B cell (primary cell): ENCODE results near the gene JCAD. TPM values are rescaled to one million over a fixed set of nuclear protein-coding genes. Genes with fewer than 3 reads are reported as not detected.
"Not testable (repeated sequence)": the region's sequence is repeated elsewhere in the genome, so short reads cannot be mapped to it uniquely, and the experiment has no call there.

Experiments
- ATAC-seq: fragments of 200-7000 bp; cut with Tn5 transposase; one replicate; pipeline ENCODE4 v1.10.0; 2021; ENCODE audit warnings: low read depth, mild to moderate bottlenecking, moderate number of reproducible peaks, moderate library complexity
- CTCF ChIA-PET: fragments of 350-600 bp; sonication (Branson Sonifier 250); formaldehyde crosslinking; loops from one replicate; lab custom pipeline; 2021; ENCODE audit warnings: antibody characterized with exemption, inconsistent platforms; lab: Charles Lee
- POLR2A ChIA-PET: fragments of 350-600 bp; sonication (Branson Sonifier 250); formaldehyde crosslinking; loops from one replicate; lab custom pipeline; 2021; ENCODE audit warnings: antibody characterized with exemption; lab: Charles Lee
- DNase-seq: peaks from one replicate; pipeline ENCODE4 v3.0.0; 2013
- H2AFZ ChIP-seq: 2 replicates; pipeline ENCODE4 v1.6.1; 2012; ENCODE audit warnings: mild to moderate bottlenecking, low read depth, low read length; ENCODE audit not compliant: insufficient read depth, poor library complexity, severe bottlenecking
- H3K27ac ChIP-seq, 2 donors: 1 replicate in 1 of 2; 2 replicates in 1 of 2; pipeline ENCODE4 v1.5.1; 2012 to 2013; ENCODE audit warnings: low read length in 2 of 2, mild to moderate bottlenecking in 2 of 2, moderate library complexity in 1 of 2
- H3K27me3 ChIP-seq, 4 experiments: fragments of 200-600 bp in 1 of 4; sonication (generic) in 1 of 4; replicated peaks in 1 of 4; 1 replicate in 2 of 4; 2 replicates in 2 of 4; pipeline versions ENCODE4 v1.6.1 to v1.7.0; 2013 to 2016; ENCODE audit warnings: low read length in 3 of 4, mild to moderate bottlenecking in 2 of 4, mixed read lengths in 1 of 4, moderate library complexity in 1 of 4; ENCODE audit not compliant: insufficient read depth in 4 of 4, control insufficient read depth in 3 of 4; ENCODE audit errors: control extremely low read depth in 1 of 4
- H3K36me3 ChIP-seq, 2 experiments: replicated peaks in 1 of 2; 1 replicate in 1 of 2; 2 replicates in 1 of 2; pipeline versions ENCODE4 v1.6.1 to v1.7.1; 2013; ENCODE audit warnings: low read length in 1 of 2; ENCODE audit not compliant: insufficient read depth in 2 of 2, control insufficient read depth in 1 of 2; ENCODE audit errors: control extremely low read depth in 1 of 2, extremely low read depth in 1 of 2
- H3K4me1 ChIP-seq, 2 donors: fragments of 200-600 bp in 1 of 2; sonication (generic) in 1 of 2; 1 replicate in 1 of 2; 2 replicates in 1 of 2; pipeline versions ENCODE4 v1.5.1 to v1.6.1; 2013 to 2017; ENCODE audit warnings: low read length in 2 of 2; ENCODE audit not compliant: control insufficient read depth in 2 of 2, insufficient read depth in 2 of 2
- H3K4me2 ChIP-seq: replicated peaks from 2 replicates; pipeline ENCODE3; 2012; ENCODE audit warnings: mild to moderate bottlenecking, low read depth, low read length; ENCODE audit not compliant: poor library complexity, severe bottlenecking
- H3K4me3 ChIP-seq, 5 experiments: fragments of 200-600 bp in 1 of 5; sonication (generic) in 1 of 5; 1 replicate in 3 of 5; 2 replicates in 2 of 5; pipeline versions ENCODE4 v1.5.1 to v1.7.0; 2011 to 2016; ENCODE audit warnings: low read length in 4 of 5, mild to moderate bottlenecking in 4 of 5, low read depth in 2 of 5, control low read depth in 1 of 5, moderate library complexity in 1 of 5; ENCODE audit not compliant: insufficient read depth in 1 of 5; ENCODE audit errors: control extremely low read depth in 1 of 5, extremely low read depth in 1 of 5
- H3K79me2 ChIP-seq: fragments of 200-600 bp; sonication (generic); one replicate; pipeline ENCODE4 v1.6.0; 2016; ENCODE audit warnings: low read length; ENCODE audit not compliant: control insufficient read depth, insufficient read depth
- H3K9ac ChIP-seq: fragments of 200-600 bp; sonication (generic); 2 replicates; pipeline ENCODE4 v1.6.1; 2017; ENCODE audit warnings: mild to moderate bottlenecking, low read length, moderate library complexity
- H3K9me3 ChIP-seq, 3 donors: one replicate each; pipeline versions ENCODE4 v1.6.1 to v1.7.1; 2013; ENCODE audit warnings: low read length in 2 of 3; ENCODE audit not compliant: control insufficient read depth in 2 of 3, insufficient read depth in 1 of 3; ENCODE audit errors: control extremely low read depth in 1 of 3
- H4K20me1 ChIP-seq: 2 replicates; pipeline ENCODE4 v1.6.0; 2012; ENCODE audit warnings: mild to moderate bottlenecking, low read length; ENCODE audit not compliant: insufficient read depth, control insufficient read depth, poor library complexity, severe bottlenecking
- H3K27ac Mint-ChIP-seq: one replicate; pipeline ENCODE4 v1.8.0; 2021; ENCODE audit warnings: mixed read lengths
- H3K27me3 Mint-ChIP-seq: one replicate; pipeline ENCODE4 v1.8.0; 2021; ENCODE audit warnings: mixed read lengths
- H3K4me1 Mint-ChIP-seq: one replicate; pipeline ENCODE4 v1.8.0; 2021; ENCODE audit warnings: mixed read lengths
- H3K4me3 Mint-ChIP-seq: one replicate; pipeline ENCODE4 v1.8.0; 2021; ENCODE audit warnings: mixed read lengths
- H3K9me3 Mint-ChIP-seq: one replicate; pipeline ENCODE4 v1.8.0; 2022; ENCODE audit warnings: mixed read lengths; ENCODE audit not compliant: insufficient read depth
- EZH2 ChIP-seq: IDR thresholded peaks from 2 replicates; pipeline ENCODE4 v1.6.1; 2012; ENCODE audit warnings: borderline replicate concordance, low read depth, mild to moderate bottlenecking, moderate library complexity, low read length; ENCODE audit not compliant: insufficient read depth, poor library complexity, severe bottlenecking
- WGBS: methylation state at CpG from one replicate; pipeline ENCODE4 v1.1.5; 2013; ENCODE audit warnings: missing lambda C conversion rate; ENCODE audit not compliant: insufficient coverage; 5-methylcytosine and 5-hydroxymethylcytosine counted together
- intact Hi-C: fragments of 100-400 bp; cut with micrococcal nuclease; formaldehyde crosslinking; loops from one replicate; pipeline ENCODE4 v1.10.0; 2022
- polyA plus RNA-seq: library from polyadenylated mRNA; depleted of rRNA; stranded (reverse); fragments of >200 nt; gene quantifications from 2 replicates; pipeline ENCODE4 v1.2.3, GENCODE V29; 2012
- total RNA-seq, 2 donors: library from RNA; stranded (reverse); fragments of 120-200 nt in 1 of 2; gene quantifications; 1 replicate in 1 of 2; 2 replicates in 1 of 2; pipeline versions ENCODE4 v1.2.3 to v1.2.4, GENCODE V29; 2013 to 2022
- TF ChIP-seq, protein P1 (sequence below): fragments of 200-600 bp; IDR thresholded peaks from one replicate; pipeline ENCODE4 v1.8.0; 2022; ENCODE audit warnings: antibody characterized with exemption, mild to moderate bottlenecking

JCAD gene
- total and polyA plus RNA-seq, 2 donors (not counting 1 experiment from before 2014, with no cell fraction given) = 0.37 TPM; not detected in 1

GRCh38 chr10:29980084-29980483 lies 79.3 kb downstream of the JCAD start:
- H3K27ac Mint-ChIP-seq = no peak overlapping the region
- Histone ChIP-seq H4K20me1 (no peaks in the 10 kb centered on the region), H3K4me2 (no peak overlapping the region), H3K79me2 (no peaks in the 10 kb centered on the region), H3K27ac (no peak overlapping the region), H3K27me3 (no peaks in the 10 kb centered on the region), H3K4me1 (no peaks in the 10 kb centered on the region), H3K36me3 (no peaks in the 10 kb centered on the region), H2AFZ (no peak overlapping the region), H3K9ac (no peak overlapping the region), H3K4me3 (no peak overlapping the region), H3K9me3 (peaks cover 0 to 12% (median 3%) of the 10 kb centered on the region in 3 donors)
- ChIA-PET CTCF (no interaction called here), POLR2A (no interaction called here)
- no CpG with 5 or more reads among the region's 2 CpGs for WGBS
- intact Hi-C loops = no loop called here
- H3K4me3 Mint-ChIP-seq = no peak overlapping the region
- no peaks in the 10 kb centered on the region for H3K9me3 Mint-ChIP-seq
- DNase-seq (no peak), ATAC-seq (no peak)
- TF ChIP-seq, protein P1, sequence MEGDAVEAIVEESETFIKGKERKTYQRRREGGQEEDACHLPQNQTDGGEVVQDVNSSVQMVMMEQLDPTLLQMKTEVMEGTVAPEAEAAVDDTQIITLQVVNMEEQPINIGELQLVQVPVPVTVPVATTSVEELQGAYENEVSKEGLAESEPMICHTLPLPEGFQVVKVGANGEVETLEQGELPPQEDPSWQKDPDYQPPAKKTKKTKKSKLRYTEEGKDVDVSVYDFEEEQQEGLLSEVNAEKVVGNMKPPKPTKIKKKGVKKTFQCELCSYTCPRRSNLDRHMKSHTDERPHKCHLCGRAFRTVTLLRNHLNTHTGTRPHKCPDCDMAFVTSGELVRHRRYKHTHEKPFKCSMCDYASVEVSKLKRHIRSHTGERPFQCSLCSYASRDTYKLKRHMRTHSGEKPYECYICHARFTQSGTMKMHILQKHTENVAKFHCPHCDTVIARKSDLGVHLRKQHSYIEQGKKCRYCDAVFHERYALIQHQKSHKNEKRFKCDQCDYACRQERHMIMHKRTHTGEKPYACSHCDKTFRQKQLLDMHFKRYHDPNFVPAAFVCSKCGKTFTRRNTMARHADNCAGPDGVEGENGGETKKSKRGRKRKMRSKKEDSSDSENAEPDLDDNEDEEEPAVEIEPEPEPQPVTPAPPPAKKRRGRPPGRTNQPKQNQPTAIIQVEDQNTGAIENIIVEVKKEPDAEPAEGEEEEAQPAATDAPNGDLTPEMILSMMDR = no peak
- no peak for TF ChIP-seq EZH2
- H3K4me1 Mint-ChIP-seq = no peaks in the 10 kb centered on the region
- peaks cover 10% of the 10 kb centered on the region for H3K27me3 Mint-ChIP-seq

- ATAC-seq, POLR2A ChIA-PET, H4K20me1 ChIP-seq, H3K9ac ChIP-seq, H3K79me2 ChIP-seq, CTCF ChIA-PET, H3K4me2 ChIP-seq, H3K4me3 Mint-ChIP-seq, H3K9me3 Mint-ChIP-seq, DNase-seq, H3K4me1 ChIP-seq, H3K4me3 ChIP-seq, intact Hi-C loops, H3K27ac ChIP-seq, H3K27ac Mint-ChIP-seq, H3K27me3 ChIP-seq, H3K36me3 ChIP-seq, H2AFZ ChIP-seq, H3K4me1 Mint-ChIP-seq: not testable (repeated sequence)
- WGBS = 95% methylated on average over 2 of the region's 2 CpGs
- peaks cover 16% of the 10 kb centered on the region for H3K27me3 Mint-ChIP-seq
- H3K9me3 ChIP-seq = peaks cover 0 to 12% (median 3%) of the 10 kb centered on the region in 3 donors
These were observed 80.0 kb downstream of the JCAD start for GRCh38 chr10:29979421-29979779.
